ENCODE data around the gene TACC2.

TACC2 gene

DNA sequence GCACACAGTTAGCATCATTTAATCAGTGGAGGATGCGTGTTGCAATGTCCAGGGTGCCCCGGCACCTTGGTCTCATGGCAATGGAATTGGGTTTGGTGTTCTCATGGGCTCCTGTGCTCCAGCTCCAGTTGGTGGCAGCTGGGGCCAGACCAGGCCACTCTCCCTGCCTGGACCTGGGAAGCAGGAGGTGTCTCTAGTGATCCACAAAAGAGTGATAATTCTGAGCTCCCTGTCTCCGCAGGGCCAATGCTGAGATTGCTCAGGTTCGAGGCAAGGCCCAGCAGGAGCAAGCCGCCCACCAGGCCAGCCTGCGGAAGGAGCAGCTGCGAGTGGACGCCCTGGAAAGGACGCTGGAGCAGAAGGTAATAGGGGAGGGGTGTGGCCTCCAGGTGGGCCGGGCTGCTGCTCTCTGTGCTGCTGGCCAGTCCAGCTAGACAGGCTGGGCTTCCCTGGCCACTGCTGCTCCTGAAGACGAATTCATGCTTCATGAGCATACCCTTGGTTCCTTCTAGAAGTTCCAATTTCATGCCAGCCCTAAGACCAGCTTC lies 260.4 kb downstream of the TACC2 start:
- DNase-seq (ENCODE audit: low read depth), result no peak

- no peak for DNase-seq (ENCODE audit: low read depth)
Observed at GRCh38 chr10:122249991-122250750, 261.2 kb downstream of the TACC2 start.

- no peak for DNase-seq (ENCODE audit: low read depth)
Observed at GRCh38 chr10:122251459-122252255, 262.7 kb downstream of the TACC2 start.

- no peak for DNase-seq (ENCODE audit: low read depth)
Observed at GRCh38 chr10:122252805-122253204, 263.8 kb downstream of the TACC2 start.

DNA sequence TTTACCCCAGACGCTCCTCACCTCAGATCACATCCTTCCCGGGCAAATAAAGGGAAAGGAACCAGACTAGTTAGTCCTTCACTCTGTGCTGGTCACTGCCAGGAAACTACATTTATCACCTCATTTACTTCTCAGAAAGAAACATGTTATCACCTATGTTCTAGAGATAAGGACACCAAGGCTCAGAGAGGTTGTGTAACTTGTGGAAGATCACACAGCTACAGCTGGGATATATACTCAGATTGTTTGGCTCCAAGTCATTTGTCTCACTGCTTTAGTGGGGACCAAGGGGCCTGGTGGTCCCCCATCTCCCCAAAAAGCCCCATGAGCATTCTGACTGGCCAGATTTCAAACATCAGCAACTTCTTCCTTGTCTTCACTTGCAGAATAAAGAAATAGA lies 264.6 kb downstream of the TACC2 start:
- no peak for DNase-seq (ENCODE audit: low read depth)

DNA sequence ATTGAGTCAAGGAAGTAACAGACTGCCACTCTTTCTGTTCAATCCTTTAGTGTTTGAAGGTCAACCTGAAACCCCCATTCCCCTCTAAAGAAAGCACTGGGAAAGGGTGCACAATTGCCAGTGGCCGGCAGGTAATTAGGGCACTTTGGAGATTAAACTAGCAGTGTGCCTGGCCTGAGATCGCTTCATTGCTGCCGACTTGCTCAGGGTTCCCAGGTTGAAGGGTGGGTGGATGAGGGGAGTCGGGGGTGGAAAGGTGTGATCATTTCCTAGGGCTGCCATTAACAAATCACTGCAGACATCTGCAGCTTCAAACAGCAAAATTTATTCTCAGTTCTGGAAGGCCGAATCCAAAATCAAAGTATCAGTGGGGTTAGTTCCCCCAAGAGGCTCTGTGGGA lies 265.9 kb downstream of the TACC2 start:
- DNase-seq (ENCODE audit: low read depth), result no peak

DNA sequence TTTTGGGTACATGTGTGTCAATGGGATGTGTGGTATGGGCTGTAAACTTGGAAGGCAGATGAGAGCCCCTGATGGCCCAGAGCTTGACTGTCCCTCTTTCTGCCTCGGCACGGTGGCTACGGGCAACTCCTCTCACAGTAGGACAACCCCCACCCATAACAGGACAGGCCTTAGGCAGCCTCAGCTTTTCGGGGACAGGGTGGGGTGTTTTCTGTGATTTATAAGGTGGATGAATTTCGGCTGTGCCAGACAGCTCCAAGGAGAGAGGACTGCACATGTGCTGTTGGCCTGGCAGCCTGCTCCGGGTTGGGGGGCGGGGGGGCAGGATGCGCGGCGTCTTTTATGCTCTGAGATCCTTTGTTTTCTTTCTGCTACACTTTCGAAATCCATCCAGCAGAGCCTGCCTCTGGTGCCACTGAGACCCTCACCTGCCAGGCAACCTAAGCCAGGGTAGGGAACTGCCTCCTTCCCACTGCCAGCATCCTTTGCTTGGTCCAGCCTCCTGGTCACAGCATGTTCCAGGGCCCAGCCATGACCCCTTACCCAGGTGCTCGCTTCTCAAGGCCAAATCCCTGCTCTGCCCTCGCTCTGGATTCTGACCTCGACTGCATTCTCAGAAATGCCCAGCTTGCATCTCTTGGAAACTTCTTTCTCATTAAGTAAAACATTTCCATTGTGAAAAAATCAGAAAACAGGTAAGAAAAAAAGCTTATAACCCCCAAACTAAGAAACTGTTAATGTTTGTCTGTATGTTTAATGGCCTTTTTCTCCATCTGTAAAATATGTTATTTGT lies 266.7 kb downstream of the TACC2 start:
- no peak for DNase-seq (ENCODE audit: low read depth)

- DNase-seq (ENCODE audit: low read depth), result no peak
Observed at GRCh38 chr10:122257041-122257440, 268.1 kb downstream of the TACC2 start.

DNA sequence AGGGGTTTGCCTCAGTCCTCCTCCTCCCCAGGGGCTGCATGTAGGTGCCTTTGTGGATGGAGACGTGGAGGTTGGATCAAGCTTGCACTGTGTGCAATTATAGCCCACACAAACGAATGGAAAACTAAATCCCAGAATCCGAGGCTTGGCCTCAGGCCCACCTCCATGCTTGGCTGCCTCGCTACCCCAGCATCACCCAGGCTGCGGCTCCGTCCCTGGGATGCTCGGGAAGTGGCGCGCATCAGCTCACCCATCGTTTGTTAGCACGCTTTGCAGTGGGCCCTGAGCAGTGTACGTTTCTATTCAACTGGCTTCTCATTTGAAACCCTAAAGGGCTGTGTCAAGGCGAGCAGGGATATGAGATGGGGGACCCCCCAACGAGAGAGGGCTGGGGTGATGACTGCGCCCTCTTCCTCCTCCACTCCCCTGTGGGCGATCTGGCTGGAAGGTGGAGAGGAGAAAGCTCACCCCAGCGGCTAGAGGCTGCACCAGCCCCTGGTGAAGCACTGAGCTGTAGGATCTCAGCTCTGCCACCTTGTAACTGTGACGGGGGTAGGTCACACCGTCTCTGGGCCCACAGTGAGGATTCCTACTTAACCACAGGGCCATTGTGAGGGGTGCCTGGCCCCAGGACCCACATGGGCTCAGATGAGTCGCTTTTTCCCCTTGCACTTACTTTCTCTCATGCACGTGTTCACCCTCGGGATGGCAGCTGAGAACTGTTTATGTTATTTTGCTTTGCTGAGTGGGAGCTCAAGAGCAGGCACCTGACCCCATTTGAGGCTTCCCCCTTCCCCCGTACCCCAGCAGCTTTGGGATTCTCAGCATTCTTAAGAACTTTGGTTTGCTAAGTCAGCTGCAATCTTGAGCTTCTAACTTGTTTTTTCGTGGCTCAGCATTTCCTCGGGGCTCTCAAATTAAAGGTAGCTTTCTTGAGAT lies 269.4 kb downstream of the TACC2 start:
- no peak for DNase-seq (ENCODE audit: low read depth)

- no peak for DNase-seq (ENCODE audit: low read depth)
Observed at GRCh38 chr10:122259075-122259466, 270.1 kb downstream of the TACC2 start.

DNA sequence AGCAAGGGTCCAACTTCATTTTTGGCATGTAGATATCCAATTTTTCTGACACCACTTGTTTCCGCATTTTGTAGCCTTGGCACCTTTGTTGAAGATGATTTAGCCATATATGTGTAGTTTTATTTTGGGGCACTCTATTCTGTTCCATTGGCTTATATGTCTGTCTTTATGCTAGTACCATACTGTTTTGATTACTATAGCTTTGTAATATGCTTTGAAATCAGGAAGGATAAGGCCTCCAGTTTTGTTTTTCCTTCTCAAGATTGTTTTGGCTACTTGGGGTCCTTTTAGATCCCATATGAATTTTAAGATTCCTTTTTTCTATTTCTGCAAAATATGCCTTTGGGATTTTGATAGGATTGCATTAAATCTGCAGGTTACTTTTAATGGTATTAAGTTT lies 272.6 kb downstream of the TACC2 start:
- no peak for DNase-seq (ENCODE audit: low read depth)

GRCh38 chr10:122263971-122264370 lies 275.0 kb downstream of the TACC2 start:
- DNase-seq (ENCODE audit: low read depth), result no peak

GRCh38 chr10:122264436-122264835 lies 275.5 kb downstream of the TACC2 start:
- no peak for DNase-seq (ENCODE audit: low read depth)

- no peak for DNase-seq (ENCODE audit: low read depth)
Observed at GRCh38 chr10:122264931-122265330, 276.0 kb downstream of the TACC2 start.

DNA sequence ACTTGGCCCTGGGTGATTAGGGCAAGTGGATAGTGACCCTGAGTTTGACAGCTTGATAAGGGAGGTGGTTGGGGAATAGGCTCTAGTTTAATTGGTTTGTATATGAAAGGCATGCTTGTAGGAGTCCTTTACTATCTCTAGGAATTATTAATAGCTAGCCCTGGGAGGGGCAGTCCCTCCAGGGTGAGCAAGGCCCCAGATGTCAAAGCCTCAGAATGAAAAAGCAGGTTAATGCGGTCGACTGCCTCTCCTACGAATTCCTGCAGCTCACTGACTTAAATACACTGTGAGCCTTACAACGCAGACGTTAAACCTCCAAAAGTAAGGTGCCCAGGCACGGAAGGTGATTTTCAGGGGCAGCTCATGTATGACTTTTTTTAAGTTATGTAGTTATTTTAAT lies 276.9 kb downstream of the TACC2 start:
- DNase-seq (ENCODE audit: low read depth), result no peak

DNA sequence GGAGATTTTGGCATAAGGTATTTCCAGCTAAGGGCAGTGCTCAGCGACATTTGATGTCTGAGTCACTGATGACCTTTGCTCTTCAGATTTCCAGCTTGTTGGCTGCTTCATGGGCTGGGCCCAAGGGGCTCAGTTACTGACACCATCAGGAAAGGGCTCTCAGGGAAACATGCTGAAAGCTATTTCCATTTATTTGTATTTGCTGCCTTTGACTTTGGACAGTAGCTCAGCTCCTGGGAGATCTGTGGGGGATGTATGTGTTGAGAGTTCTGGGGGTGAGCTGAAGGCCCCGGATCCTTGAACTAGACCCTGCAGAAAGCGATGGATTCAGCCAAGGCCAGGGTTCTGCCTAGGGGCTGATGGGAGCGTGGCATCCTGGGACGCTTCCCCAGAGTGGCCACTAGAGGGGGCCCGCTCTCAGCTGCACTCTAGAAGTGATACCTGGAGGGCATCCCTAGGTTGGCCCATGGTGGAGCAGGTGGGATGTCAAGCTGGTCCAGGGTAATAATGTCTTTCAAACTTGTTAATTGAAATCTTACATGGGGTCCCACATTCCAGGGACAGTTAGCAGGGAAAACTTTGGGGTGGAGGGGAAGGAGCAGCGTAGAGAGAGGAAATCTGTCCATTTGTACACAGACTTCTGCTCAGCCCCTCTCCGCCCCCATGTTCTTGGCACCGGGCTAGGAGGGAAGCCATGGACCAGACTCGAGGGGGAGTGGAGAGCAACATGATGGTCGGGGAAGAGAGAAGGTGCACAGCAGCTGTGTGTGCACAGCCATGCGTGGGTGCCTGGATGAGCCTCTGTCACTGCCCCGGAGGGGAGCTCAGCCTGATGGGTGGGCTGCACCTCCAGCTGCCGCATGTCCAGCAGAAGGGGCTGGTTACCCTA lies 279.1 kb downstream of the TACC2 start:
- peak; percentile 5 for DNase-seq (ENCODE audit: low read depth)

DNA sequence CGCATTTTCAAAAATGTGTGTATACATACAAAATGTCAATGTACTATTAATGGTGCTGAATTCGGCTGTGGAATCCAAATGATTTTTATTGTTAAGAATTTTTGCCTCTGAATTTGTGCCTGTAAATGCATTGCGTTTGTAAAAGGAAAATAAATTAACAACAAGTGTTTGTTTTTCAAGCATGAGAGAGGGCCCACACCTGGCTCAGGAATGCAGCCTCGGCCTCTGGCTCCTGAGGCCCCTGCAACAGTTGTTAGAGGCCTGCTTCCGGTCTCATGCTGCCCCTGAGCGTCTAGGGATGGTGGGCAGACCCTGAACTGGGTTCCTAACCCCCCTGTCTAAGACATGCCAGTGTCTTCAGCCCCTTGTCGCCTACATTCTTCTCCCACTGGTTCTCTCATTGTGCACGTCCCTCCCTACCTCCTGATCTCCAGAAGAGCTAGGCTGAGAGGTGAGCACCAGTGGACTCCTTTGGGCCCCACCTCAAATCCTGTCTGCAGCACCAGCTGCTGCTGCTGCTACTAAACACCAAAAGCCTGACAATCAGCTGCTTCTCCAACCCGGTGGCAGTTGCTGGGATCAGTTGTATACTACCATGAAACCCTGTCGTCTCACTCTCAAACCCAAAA lies 280.2 kb downstream of the TACC2 start:
- DNase-seq (ENCODE audit: low read depth), result no peak

GRCh38 chr10:122271076-122271475 lies 282.1 kb downstream of the TACC2 start, which contains the start of gene BTBD16:
Gene BTBD16, plus strand, starts transcription at chr10:122271296. Its CDS starts 3,786 bp downstream, at chr10:122275082.
- DNase-seq (ENCODE audit: low read depth), result no peak

GRCh38 chr10:122273966-122274545 lies 285.1 kb downstream of the TACC2 start:
- DNase-seq (ENCODE audit: low read depth), result no peak

All from CMK (cell line).